ENCODE measurements around the gene HEXD. TPM values are rescaled to one million over a fixed set of nuclear protein-coding genes. Genes with fewer than 3 reads are reported as not detected.

Gene HEXD
- polyA plus RNA-seq, 1 experiment = 8.9 TPM

DNA sequence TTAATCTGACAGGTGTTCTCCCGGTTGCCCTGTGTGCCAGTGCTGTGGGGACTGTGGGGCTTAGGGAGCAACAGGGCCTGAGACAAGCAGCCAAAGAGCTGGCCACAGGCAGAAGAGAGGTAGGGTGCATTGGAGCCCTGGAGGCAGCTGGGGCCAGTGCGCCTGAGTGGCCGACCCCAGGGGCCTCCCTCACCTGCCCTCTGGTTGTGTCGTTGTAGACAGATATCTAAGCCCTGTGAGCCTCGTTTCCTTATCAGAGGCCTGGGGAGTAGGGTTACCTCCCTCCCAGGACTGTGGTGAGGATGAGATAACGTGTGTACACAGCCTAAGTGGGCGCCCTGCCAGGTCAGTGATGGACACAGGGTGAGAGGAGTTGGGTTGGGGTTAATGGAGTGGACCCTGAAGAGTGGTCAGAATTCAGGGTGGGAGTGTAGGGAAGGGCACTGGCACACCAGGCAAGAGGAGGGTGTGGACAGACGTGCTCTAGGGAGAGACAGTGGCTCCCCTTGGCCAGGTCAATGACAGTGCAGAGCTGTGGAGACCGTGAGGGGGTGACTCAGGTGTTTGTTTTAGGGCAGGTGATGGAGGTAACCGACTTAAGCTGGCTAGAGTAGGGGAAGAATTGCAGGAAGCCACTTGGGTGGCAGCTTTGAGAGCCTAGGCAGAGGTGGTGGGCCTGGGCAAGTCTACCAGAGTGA is 43.8 kb downstream of the HEXD start:
- ChIA-PET CTCF (no interaction called here), POLR2A (no interaction called here)
- no peak overlapping the region for H3K4me3 ChIP-seq (ENCODE audit: low read depth, low read length)
- peaks cover 36% of the 10 kb centered on the region for H3K36me3 ChIP-seq (ENCODE audit: control insufficient read depth, insufficient read depth, low read length)
- no peak for DNase-seq (ENCODE audit: low read depth)
- H3K27me3 ChIP-seq (ENCODE audit: control insufficient read depth, insufficient read depth, low read length) = no peaks in the 10 kb centered on the region
- no peak for TF ChIP-seq CTCF (IDR thresholded peaks at IDR 0.05; ENCODE audit: insufficient read depth, low read depth, low read length)

- POLR2A ChIA-PET = no interaction called here
- TF ChIP-seq CTCF (IDR thresholded peaks at IDR 0.05; ENCODE audit: insufficient read depth, low read depth, low read length) = no peak
- peaks cover 38% of the 10 kb centered on the region for H3K36me3 ChIP-seq (ENCODE audit: control insufficient read depth, insufficient read depth, low read length)
Measured at GRCh38 chr17:82463391-82463790, 45.2 kb downstream of the HEXD start.

GRCh38 chr17:82463925-82464566 is 45.9 kb downstream of the HEXD start:
- Histone ChIP-seq H3K27me3 (ENCODE audit: control insufficient read depth, insufficient read depth, low read length) (no peaks in the 10 kb centered on the region), H3K36me3 (ENCODE audit: control insufficient read depth, insufficient read depth, low read length) (peaks cover 40% of the 10 kb centered on the region), H3K4me3 (ENCODE audit: low read depth, low read length) (no peak overlapping the region)
- ChIA-PET CTCF (interaction anchor here (1.2 kb wide), 1 partner anchor 28 kb away, joined by 4 read pairs; no protein-coding TSS in a partner anchor), POLR2A (no interaction called here)
- DNase-seq (ENCODE audit: low read depth) = no peak
- no peak for TF ChIP-seq CTCF (IDR thresholded peaks at IDR 0.05; ENCODE audit: insufficient read depth, low read depth, low read length)

More at GRCh38 chr17:82463391-82463790, 45.2 kb downstream of the HEXD start:
- Histone ChIP-seq H3K4me3 (ENCODE audit: low read depth, low read length) (no peak overlapping the region), H3K27me3 (ENCODE audit: control insufficient read depth, insufficient read depth, low read length) (no peaks in the 10 kb centered on the region)
- CTCF ChIA-PET = interaction anchor here (1.2 kb wide), 1 partner anchor 29 kb away, joined by 4 read pairs; no protein-coding TSS in a partner anchor
- DNase-seq (ENCODE audit: low read depth) = no peak

- TF ChIP-seq CTCF (IDR thresholded peaks at IDR 0.05; ENCODE audit: insufficient read depth, low read depth, low read length) = no peak
- ChIA-PET POLR2A (no interaction called here), CTCF (no interaction called here)
- DNase-seq (ENCODE audit: low read depth) = no peak
- no peak overlapping the region for H3K4me3 ChIP-seq (ENCODE audit: low read depth, low read length)
- peaks cover 43% of the 10 kb centered on the region for H3K36me3 ChIP-seq (ENCODE audit: control insufficient read depth, insufficient read depth, low read length)
- H3K27me3 ChIP-seq (ENCODE audit: control insufficient read depth, insufficient read depth, low read length) = no peaks in the 10 kb centered on the region
Measured at GRCh38 chr17:82464567-82464929, 46.4 kb downstream of the HEXD start.

DNA sequence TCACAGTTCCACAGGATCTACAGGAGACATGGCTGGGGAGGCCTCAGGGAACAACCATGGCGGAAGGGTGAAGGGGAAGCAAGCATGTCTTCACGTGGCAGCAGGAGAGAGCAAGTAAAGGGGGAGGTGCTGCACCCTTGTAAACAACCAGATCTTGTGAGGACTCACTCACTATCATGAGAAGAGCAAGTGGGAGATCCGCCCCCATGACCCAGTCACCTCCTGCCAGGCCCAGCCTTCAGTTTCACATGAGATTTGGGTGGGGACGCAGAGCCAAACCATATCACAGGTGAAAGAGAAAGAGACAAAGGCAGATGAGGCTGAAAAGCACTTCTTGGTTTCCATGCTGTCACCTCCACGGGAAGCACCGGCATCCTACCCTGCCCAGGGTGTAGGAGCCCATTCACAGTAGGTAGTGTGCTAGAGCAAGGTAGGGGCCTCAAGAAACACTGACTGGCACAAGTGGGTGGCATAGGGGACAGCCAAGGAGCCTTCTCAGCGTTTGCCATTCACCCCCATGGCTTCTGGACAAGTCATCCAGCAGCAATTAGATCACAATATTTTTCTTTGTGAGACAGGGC is 47.0 kb downstream of the HEXD start:
- Histone ChIP-seq H3K36me3 (ENCODE audit: control insufficient read depth, insufficient read depth, low read length) (peaks cover 46% of the 10 kb centered on the region), H3K4me3 (ENCODE audit: low read depth, low read length) (no peak overlapping the region), H3K27me3 (ENCODE audit: control insufficient read depth, insufficient read depth, low read length) (no peaks in the 10 kb centered on the region)
- CTCF ChIA-PET = no interaction called here
- no peak for TF ChIP-seq CTCF (IDR thresholded peaks at IDR 0.05; ENCODE audit: insufficient read depth, low read depth, low read length)
- no peak for DNase-seq (ENCODE audit: low read depth)
- POLR2A ChIA-PET = no interaction called here
